CD4-positive, alpha-beta T cell treated with Interferon alpha-2 for 1 hour (primary cell): ENCODE measurements around the gene SMAD6.
"Not testable (repeated sequence)": the region's sequence is repeated elsewhere in the genome, so short reads cannot be mapped to it uniquely, and the experiment has no call there.

Experiments
- DNase-seq, 2 donors: peaks; one replicate each; pipeline ENCODE4 v3.0.0-alpha.2; 2020 to 2022

Gene SMAD6

GRCh38 chr15:66677336-66677735 is 24.7 kb upstream of the SMAD6 start:
- no peak for DNase-seq

- no peak for DNase-seq
Observed at GRCh38 chr15:66679061-66679656, 22.9 kb upstream of the SMAD6 start.

GRCh38 chr15:66679657-66680108 is 22.4 kb upstream of the SMAD6 start:
- DNase-seq: no peak

GRCh38 chr15:66680502-66680901 is 21.5 kb upstream of the SMAD6 start:
- no peak for DNase-seq

- no peak for DNase-seq
Observed at GRCh38 chr15:66681395-66681794, 20.6 kb upstream of the SMAD6 start.

GRCh38 chr15:66682246-66682645 is 19.8 kb upstream of the SMAD6 start:
- DNase-seq: no peak

GRCh38 chr15:66682865-66683264 is 19.2 kb upstream of the SMAD6 start:
- DNase-seq: no peak

- no peak for DNase-seq
Observed at GRCh38 chr15:66684136-66684681, 17.8 kb upstream of the SMAD6 start.

GRCh38 chr15:66685638-66686150 is 16.3 kb upstream of the SMAD6 start:
- DNase-seq: no peak

GRCh38 chr15:66690912-66691311 is 11.1 kb upstream of the SMAD6 start:
- DNase-seq: not testable (repeated sequence)

GRCh38 chr15:66691727-66692126 is 10.3 kb upstream of the SMAD6 start:
- no peak for DNase-seq

GRCh38 chr15:66692391-66692790 is 9.6 kb upstream of the SMAD6 start:
- no peak for DNase-seq

GRCh38 chr15:66692808-66693596 is 9.0 kb upstream of the SMAD6 start:
- peak in 1 of 2 donors; percentile 11 for DNase-seq

GRCh38 chr15:66696770-66697169 is 5.3 kb upstream of the SMAD6 start:
- no peak for DNase-seq

GRCh38 chr15:66698318-66698961 is 3.6 kb upstream of the SMAD6 start:
- DNase-seq: peak in 1 of 2 donors; percentile 12

- DNase-seq: no peak
Observed at GRCh38 chr15:66698971-66699370, 3.1 kb upstream of the SMAD6 start.

- DNase-seq: peak in 1 of 2 donors; percentile 1
Observed at GRCh38 chr15:66700412-66700801, 1.6 kb upstream of the SMAD6 start.

- DNase-seq: peak; percentile 84 to 90
Observed at GRCh38 chr15:66700802-66701421, 1.1 kb upstream of the SMAD6 start.

GRCh38 chr15:66701422-66702034 is 508 bp upstream of the SMAD6 start:
- peak; percentile 2 to 22 for DNase-seq

- no peak for DNase-seq
Observed at GRCh38 chr15:66702787-66703539, 927 bp downstream of the SMAD6 start.

GRCh38 chr15:66703540-66703941 is 1.5 kb downstream of the SMAD6 start:
- DNase-seq: peak in 1 of 2 donors; percentile 11
